GM23338 (cell line): ENCODE measurements around the gene NF1. TPM values are rescaled to one million over a fixed set of nuclear protein-coding genes. Genes with fewer than 3 reads are reported as not detected.

Experiments used
- ATAC-seq: fragments of 200-7000 bp; cut with Tn5 transposase; 3 replicates; pipeline ENCODE4 v1.9.1; 2020
- DNase-seq: peaks from one replicate; pipeline ENCODE4 v3.0.0-alpha.2; 2015; ENCODE audit warnings: low spot score
- H2AFZ ChIP-seq: fragments of 200-600 bp; sonication (generic); 2 replicates; pipeline ENCODE4 v1.8.0; 2016; ENCODE audit warnings: antibody characterized with exemption, mild to moderate bottlenecking, moderate library complexity
- H3F3A ChIP-seq: fragments of 200-600 bp; sonication (generic); replicated peaks from 2 replicates; pipeline ENCODE4 v1.8.0; 2017; ENCODE audit warnings: antibody characterized with exemption, mixed run types, low read depth
- H3K27ac ChIP-seq: fragments of 200-600 bp; sonication (generic); 2 replicates; pipeline ENCODE4 v1.6.1; 2016; ENCODE audit warnings: low read depth
- H3K27me3 ChIP-seq: fragments of 200-600 bp; sonication (generic); 2 replicates; pipeline ENCODE4 v1.8.0; 2016; ENCODE audit warnings: mild to moderate bottlenecking, mixed run types, moderate library complexity; ENCODE audit not compliant: insufficient read depth
- H3K36me3 ChIP-seq: fragments of 200-600 bp; sonication (generic); 2 replicates; pipeline ENCODE4 v1.8.0; 2016; ENCODE audit warnings: mild to moderate bottlenecking; ENCODE audit not compliant: insufficient read depth
- H3K4me1 ChIP-seq: fragments of 200-600 bp; sonication (generic); 2 replicates; pipeline ENCODE4 v1.8.0; 2016; ENCODE audit warnings: mild to moderate bottlenecking, moderate library complexity; ENCODE audit not compliant: insufficient read depth
- H3K4me2 ChIP-seq: fragments of 200-600 bp; sonication (generic); 2 replicates; pipeline ENCODE4 v1.7.1; 2017; ENCODE audit warnings: mixed run types
- H3K4me3 ChIP-seq: fragments of 200-600 bp; sonication (generic); 2 replicates; pipeline ENCODE4 v1.6.1; 2016; ENCODE audit warnings: mixed run types
- H3K79me2 ChIP-seq: fragments of 200-600 bp; sonication (generic); replicated peaks from 2 replicates; pipeline ENCODE4 v1.8.0; 2017; ENCODE audit warnings: mild to moderate bottlenecking; ENCODE audit not compliant: insufficient read depth
- H3K9me2 ChIP-seq: fragments of 200-600 bp; sonication (generic); 2 replicates; pipeline ENCODE4 v1.8.0; 2017; ENCODE audit not compliant: insufficient read depth
- H4K20me1 ChIP-seq: fragments of 200-600 bp; sonication (generic); replicated peaks from 2 replicates; pipeline ENCODE4 v1.8.0; 2017; ENCODE audit warnings: mild to moderate bottlenecking; ENCODE audit not compliant: insufficient read depth
- H3K27ac Mint-ChIP-seq: 2 replicates; pipeline ENCODE4 v1.8.0; 2020; ENCODE audit warnings: inconsistent platforms, mild to moderate bottlenecking, moderate library complexity, mixed read lengths
- H3K27me3 Mint-ChIP-seq: 3 replicates; pipeline ENCODE4 v1.8.0; 2022; ENCODE audit warnings: low read depth, mild to moderate bottlenecking, moderate library complexity, mixed read lengths, inconsistent platforms; ENCODE audit not compliant: insufficient read depth, poor library complexity
- H3K36me3 Mint-ChIP-seq: 3 replicates; pipeline ENCODE4 v1.8.0; 2021; ENCODE audit warnings: low read depth, mild to moderate bottlenecking, inconsistent platforms, moderate library complexity, mixed read lengths
- H3K4me1 Mint-ChIP-seq: 3 replicates; pipeline ENCODE4 v1.8.0; 2020; ENCODE audit warnings: mild to moderate bottlenecking, inconsistent platforms, mixed read lengths
- H3K4me3 Mint-ChIP-seq: 3 replicates; pipeline ENCODE4 v1.8.0; 2021; ENCODE audit warnings: moderate library complexity, mild to moderate bottlenecking, inconsistent platforms, mixed read lengths
- H3K9me3 Mint-ChIP-seq: 3 replicates; pipeline ENCODE4 v1.8.0; 2020; ENCODE audit warnings: moderate library complexity, mild to moderate bottlenecking, inconsistent platforms, mixed read lengths
- CREB1 ChIP-seq: fragments of 250-450 bp; sonication (Bioruptor Pico); IDR thresholded peaks from 2 replicates; pipeline ENCODE4 v1.5.0; 2020; ENCODE audit warnings: low read depth, mild to moderate bottlenecking, moderate library complexity
- EZH2 ChIP-seq: fragments of 200-600 bp; sonication (generic); IDR thresholded peaks from one replicate; pipeline ENCODE4 v1.8.0; 2017; ENCODE audit warnings: antibody characterized with exemption, mild to moderate bottlenecking, low read depth; ENCODE audit not compliant: unreplicated experiment
- JUNB ChIP-seq: IDR thresholded peaks from one replicate; pipeline ENCODE4 v1.6.1; 2016; ENCODE audit warnings: antibody characterized with exemption; ENCODE audit not compliant: unreplicated experiment
- NANOG ChIP-seq: IDR thresholded peaks from 2 replicates; pipeline ENCODE4 v1.6.1; 2016; ENCODE audit warnings: antibody characterized with exemption, borderline replicate concordance
- POLR2AphosphoS5 ChIP-seq: IDR thresholded peaks from 2 replicates; pipeline ENCODE4 v1.6.1; 2016; ENCODE audit warnings: antibody characterized with exemption, low read depth
- STAT1 ChIP-seq: IDR thresholded peaks from one replicate; pipeline ENCODE4 v1.6.1; 2016; ENCODE audit warnings: antibody characterized with exemption; ENCODE audit not compliant: unreplicated experiment
- ZNF114 ChIP-seq: fragments of 250-450 bp; sonication (Bioruptor Pico); IDR thresholded peaks from 2 replicates; pipeline ENCODE4 v1.5.0; 2020; ENCODE audit warnings: mild to moderate bottlenecking, moderate library complexity
- ZNF331 ChIP-seq: fragments of 250-450 bp; sonication (Bioruptor Pico); IDR thresholded peaks from 2 replicates; pipeline ENCODE4 v1.5.0; 2020; ENCODE audit warnings: low read depth, mild to moderate bottlenecking, moderate library complexity
- polyA plus RNA-seq: library from polyadenylated mRNA; unstranded; fragments of >200 nt; fragmentation: Nextera tagmentation; extraction: Ambion mirVana; gene quantifications from 2 replicates; pipeline ENCODE4 v1.2.1, GENCODE V29; 2016
- total RNA-seq: library from RNA; depleted of rRNA; stranded (reverse); fragments of >200 nt; shearing (Covaris generic); gene quantifications from 2 replicates; pipeline ENCODE4 v1.2.3, GENCODE V29; 2014
- TF ChIP-seq, protein P1 (sequence below): fragments of 250-450 bp; sonication (Bioruptor Pico); IDR thresholded peaks from 2 replicates; pipeline ENCODE4 v1.5.0; 2020; ENCODE audit warnings: mild to moderate bottlenecking, moderate library complexity
- TF ChIP-seq, protein P2 (sequence below): IDR thresholded peaks from 2 replicates; pipeline ENCODE4 v1.6.1; 2016; ENCODE audit warnings: antibody characterized with exemption
- TF ChIP-seq, protein P3 (sequence below), 2 experiments: fragments of 200-600 bp in 1 of 2; sonication (generic) in 1 of 2; conservative IDR thresholded peaks; 2 replicates each; pipeline versions ENCODE4 v1.5.1 to v1.6.1; 2016 to 2017; ENCODE audit warnings: antibody characterized with exemption in 2 of 2, low read depth in 2 of 2, mild to moderate bottlenecking in 2 of 2, moderate library complexity in 1 of 2

Gene NF1
- total and polyA plus RNA-seq, 2 experiments from 2014 or later = 16.3 to 49.7 TPM

DNA sequence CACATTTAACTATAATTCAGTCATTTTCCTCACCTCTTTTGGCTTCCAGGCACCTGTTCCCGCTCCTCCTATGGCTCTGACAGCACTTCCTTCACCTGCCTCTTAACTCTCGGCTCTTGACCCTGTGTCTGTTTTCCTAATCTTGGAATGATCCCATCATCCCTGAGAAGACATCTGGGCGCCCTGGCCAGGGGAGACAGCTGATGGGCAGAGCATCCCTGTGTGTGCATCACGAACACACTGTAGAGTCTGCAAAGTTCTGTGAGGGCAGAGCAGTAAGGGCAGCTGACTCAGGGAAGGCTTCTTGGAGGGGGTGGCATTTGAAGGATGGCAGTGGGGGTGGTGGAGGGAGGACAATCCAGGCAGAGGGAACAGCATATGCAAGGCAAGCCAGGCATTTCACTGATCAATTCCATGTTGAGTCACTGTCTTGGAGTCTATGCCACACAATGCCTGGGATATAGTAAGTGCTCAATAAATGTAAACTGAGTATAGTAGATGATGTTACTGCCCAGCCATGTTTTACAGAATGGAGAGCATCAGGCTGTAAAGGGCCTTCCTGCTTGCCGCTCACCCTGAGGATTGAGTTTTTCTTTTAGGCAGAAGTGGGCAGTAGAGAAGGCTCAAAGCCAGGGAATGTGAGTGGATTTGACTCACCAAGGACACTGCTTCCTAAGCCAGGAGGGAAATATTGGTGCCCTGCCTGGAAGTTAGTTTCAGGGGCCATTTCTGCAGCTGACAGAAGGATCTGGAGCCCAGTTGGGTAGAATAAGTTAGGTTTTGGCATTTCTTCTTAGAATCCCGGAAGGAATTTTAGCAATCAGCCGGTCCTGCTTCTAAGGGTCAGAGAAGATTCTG is 290.9 kb downstream of the NF1 start (continued):
- TF ChIP-seq, protein P1, sequence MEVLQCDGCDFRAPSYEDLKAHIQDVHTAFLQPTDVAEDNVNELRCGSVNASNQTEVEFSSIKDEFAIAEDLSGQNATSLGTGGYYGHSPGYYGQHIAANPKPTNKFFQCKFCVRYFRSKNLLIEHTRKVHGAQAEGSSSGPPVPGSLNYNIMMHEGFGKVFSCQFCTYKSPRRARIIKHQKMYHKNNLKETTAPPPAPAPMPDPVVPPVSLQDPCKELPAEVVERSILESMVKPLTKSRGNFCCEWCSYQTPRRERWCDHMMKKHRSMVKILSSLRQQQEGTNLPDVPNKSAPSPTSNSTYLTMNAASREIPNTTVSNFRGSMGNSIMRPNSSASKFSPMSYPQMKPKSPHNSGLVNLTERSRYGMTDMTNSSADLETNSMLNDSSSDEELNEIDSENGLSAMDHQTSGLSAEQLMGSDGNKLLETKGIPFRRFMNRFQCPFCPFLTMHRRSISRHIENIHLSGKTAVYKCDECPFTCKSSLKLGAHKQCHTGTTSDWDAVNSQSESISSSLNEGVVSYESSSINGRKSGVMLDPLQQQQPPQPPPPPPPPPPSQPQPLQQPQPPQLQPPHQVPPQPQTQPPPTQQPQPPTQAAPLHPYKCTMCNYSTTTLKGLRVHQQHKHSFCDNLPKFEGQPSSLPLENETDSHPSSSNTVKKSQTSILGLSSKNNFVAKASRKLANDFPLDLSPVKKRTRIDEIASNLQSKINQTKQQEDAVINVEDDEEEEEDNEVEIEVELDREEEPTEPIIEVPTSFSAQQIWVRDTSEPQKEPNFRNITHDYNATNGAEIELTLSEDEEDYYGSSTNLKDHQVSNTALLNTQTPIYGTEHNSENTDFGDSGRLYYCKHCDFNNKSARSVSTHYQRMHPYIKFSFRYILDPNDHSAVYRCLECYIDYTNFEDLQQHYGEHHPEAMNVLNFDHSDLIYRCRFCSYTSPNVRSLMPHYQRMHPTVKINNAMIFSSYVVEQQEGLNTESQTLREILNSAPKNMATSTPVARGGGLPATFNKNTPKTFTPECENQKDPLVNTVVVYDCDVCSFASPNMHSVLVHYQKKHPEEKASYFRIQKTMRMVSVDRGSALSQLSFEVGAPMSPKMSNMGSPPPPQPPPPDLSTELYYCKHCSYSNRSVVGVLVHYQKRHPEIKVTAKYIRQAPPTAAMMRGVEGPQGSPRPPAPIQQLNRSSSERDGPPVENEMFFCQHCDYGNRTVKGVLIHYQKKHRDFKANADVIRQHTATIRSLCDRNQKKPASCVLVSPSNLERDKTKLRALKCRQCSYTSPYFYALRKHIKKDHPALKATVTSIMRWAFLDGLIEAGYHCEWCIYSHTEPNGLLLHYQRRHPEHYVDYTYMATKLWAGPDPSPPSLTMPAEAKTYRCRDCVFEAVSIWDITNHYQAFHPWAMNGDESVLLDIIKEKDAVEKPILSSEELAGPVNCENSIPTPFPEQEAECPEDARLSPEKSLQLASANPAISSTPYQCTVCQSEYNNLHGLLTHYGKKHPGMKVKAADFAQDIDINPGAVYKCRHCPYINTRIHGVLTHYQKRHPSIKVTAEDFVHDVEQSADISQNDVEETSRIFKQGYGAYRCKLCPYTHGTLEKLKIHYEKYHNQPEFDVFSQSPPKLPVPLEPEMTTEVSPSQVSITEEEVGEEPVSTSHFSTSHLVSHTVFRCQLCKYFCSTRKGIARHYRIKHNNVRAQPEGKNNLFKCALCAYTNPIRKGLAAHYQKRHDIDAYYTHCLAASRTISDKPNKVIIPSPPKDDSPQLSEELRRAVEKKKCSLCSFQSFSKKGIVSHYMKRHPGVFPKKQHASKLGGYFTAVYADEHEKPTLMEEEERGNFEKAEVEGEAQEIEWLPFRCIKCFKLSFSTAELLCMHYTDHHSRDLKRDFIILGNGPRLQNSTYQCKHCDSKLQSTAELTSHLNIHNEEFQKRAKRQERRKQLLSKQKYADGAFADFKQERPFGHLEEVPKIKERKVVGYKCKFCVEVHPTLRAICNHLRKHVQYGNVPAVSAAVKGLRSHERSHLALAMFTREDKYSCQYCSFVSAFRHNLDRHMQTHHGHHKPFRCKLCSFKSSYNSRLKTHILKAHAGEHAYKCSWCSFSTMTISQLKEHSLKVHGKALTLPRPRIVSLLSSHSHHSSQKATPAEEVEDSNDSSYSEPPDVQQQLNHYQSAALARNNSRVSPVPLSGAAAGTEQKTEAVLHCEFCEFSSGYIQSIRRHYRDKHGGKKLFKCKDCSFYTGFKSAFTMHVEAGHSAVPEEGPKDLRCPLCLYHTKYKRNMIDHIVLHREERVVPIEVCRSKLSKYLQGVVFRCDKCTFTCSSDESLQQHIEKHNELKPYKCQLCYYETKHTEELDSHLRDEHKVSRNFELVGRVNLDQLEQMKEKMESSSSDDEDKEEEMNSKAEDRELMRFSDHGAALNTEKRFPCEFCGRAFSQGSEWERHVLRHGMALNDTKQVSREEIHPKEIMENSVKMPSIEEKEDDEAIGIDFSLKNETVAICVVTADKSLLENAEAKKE (CRISPR knock-in tag) = no peak
- no peak for TF ChIP-seq CREB1 (CRISPR knock-in tag)

DNA sequence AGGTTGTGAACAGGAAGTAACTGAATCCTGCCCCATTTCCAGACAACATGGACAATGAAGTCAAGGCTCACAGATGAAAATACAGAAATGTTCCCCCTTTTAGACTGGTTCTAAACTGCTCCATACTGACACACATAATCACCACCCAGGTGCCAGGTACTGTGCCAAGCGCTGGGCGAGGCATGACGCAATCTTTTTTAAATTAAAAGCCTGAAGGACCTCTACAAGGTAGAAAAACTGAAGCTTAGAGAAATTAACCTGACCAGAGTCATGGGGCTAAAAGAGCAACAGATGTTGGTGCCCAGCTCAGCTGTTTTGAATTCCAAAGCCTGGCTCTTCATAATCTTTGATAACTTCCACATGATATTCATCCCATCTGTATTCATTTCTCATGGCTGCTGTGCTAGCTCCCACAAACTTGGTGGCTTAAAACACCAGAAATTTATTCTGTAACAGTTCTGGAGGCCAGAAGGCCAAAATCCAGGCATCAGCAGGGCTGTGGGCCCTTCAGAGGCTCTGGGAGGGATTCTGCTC is 291.8 kb downstream of the NF1 start:
- Histone ChIP-seq H3K79me2 (no peaks in the 10 kb centered on the region), H3K36me3 (no peaks in the 10 kb centered on the region), H3K4me1 (peaks cover 7% of the 10 kb centered on the region; the same call in 1 of the 2 replicates), H3K4me2 (no peak overlapping the region), H4K20me1 (no peaks in the 10 kb centered on the region), H3K9me2 (no peaks in the 10 kb centered on the region), H3K4me3 (no peak overlapping the region), H2AFZ (no peak overlapping the region), H3K27me3 (peaks cover 19% of the 10 kb centered on the region), H3K27ac (no peak overlapping the region), H3F3A (peaks cover 9% of the 10 kb centered on the region; the same call in 1 of the 2 replicates)
- DNase-seq (no peak), ATAC-seq (no peak)
- Mint-ChIP-seq H3K36me3 (no peaks in the 10 kb centered on the region; the same call in 2 of the 3 replicates), H3K4me1 (peaks cover 13% of the 10 kb centered on the region), H3K9me3 (no peaks in the 10 kb centered on the region), H3K4me3 (no peak overlapping the region), H3K27me3 (peaks cover 19% of the 10 kb centered on the region), H3K27ac (no peak overlapping the region)
- TF ChIP-seq, protein P2, sequence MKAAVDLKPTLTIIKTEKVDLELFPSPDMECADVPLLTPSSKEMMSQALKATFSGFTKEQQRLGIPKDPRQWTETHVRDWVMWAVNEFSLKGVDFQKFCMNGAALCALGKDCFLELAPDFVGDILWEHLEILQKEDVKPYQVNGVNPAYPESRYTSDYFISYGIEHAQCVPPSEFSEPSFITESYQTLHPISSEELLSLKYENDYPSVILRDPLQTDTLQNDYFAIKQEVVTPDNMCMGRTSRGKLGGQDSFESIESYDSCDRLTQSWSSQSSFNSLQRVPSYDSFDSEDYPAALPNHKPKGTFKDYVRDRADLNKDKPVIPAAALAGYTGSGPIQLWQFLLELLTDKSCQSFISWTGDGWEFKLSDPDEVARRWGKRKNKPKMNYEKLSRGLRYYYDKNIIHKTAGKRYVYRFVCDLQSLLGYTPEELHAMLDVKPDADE = no peak
- TF ChIP-seq JUNB = no peak
- TF ChIP-seq ZNF114 = no peak
- TF ChIP-seq, protein P3, sequence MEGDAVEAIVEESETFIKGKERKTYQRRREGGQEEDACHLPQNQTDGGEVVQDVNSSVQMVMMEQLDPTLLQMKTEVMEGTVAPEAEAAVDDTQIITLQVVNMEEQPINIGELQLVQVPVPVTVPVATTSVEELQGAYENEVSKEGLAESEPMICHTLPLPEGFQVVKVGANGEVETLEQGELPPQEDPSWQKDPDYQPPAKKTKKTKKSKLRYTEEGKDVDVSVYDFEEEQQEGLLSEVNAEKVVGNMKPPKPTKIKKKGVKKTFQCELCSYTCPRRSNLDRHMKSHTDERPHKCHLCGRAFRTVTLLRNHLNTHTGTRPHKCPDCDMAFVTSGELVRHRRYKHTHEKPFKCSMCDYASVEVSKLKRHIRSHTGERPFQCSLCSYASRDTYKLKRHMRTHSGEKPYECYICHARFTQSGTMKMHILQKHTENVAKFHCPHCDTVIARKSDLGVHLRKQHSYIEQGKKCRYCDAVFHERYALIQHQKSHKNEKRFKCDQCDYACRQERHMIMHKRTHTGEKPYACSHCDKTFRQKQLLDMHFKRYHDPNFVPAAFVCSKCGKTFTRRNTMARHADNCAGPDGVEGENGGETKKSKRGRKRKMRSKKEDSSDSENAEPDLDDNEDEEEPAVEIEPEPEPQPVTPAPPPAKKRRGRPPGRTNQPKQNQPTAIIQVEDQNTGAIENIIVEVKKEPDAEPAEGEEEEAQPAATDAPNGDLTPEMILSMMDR (conservative IDR thresholded peaks at IDR 0.05; ENCODE audit: low read depth in 2 of 2) = no peak
- no peak for TF ChIP-seq NANOG
- no peak for TF ChIP-seq ZNF331 (CRISPR knock-in tag)
- TF ChIP-seq CREB1 (CRISPR knock-in tag) = no peak
- TF ChIP-seq EZH2 = no peak
- TF ChIP-seq STAT1 = no peak
- no peak for TF ChIP-seq POLR2AphosphoS5
